Measurements from ENCODE around the gene OSBPL7. TPM values are rescaled to one million over a fixed set of nuclear protein-coding genes. Genes with fewer than 3 reads are reported as not detected.

Gene OSBPL7
- total RNA-seq, 6 experiments from 2014 or later = 0.62 to 2.2 (median 1.4) TPM

DNA sequence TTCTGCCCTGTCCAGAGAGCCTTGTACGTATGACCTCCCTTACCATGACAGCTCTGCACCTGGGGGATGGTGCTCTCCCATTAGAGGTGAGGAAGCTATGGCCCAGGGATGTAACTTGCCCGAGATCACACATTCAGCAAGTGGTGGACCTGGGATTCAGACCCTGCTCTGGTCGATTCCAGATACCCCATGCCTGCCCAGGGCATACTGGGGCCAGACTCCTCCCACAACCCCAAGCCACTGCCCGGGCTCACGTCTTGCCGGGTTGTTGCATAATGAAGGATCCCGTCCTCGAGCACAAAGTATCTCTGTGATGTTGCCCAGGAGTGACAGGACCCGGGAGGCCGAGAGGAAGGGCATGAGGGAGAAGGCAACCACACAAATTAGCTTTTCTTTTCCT lies 2.1 kb downstream of the OSBPL7 start:
- no peak overlapping the region for H3K27ac ChIP-seq
- 80% methylated on average over 5 of the region's 10 CpGs for WGBS (ENCODE audit: insufficient coverage, low coverage, low lambda C conversion rate, missing lambda C conversion rate)
- DNase-seq = no peak

GRCh38 chr17:47818002-47818695 lies 3.4 kb downstream of the OSBPL7 start:
- 54% methylated on average over 5 of the region's 11 CpGs for WGBS (ENCODE audit: insufficient coverage, low coverage, low lambda C conversion rate, missing lambda C conversion rate)
- H3K4me1 ChIP-seq = no peaks in the 10 kb centered on the region
- H3K36me3 ChIP-seq = no peaks in the 10 kb centered on the region
- no peak overlapping the region for H3K4me3 ChIP-seq
- ATAC-seq (no peak), DNase-seq (no peak)
- no peaks in the 10 kb centered on the region for H3K9me3 ChIP-seq
- intact Hi-C loops (cut with DNase I) = no loop called here
- no peak overlapping the region for H3K27ac ChIP-seq
- TF ChIP-seq, protein P1, sequence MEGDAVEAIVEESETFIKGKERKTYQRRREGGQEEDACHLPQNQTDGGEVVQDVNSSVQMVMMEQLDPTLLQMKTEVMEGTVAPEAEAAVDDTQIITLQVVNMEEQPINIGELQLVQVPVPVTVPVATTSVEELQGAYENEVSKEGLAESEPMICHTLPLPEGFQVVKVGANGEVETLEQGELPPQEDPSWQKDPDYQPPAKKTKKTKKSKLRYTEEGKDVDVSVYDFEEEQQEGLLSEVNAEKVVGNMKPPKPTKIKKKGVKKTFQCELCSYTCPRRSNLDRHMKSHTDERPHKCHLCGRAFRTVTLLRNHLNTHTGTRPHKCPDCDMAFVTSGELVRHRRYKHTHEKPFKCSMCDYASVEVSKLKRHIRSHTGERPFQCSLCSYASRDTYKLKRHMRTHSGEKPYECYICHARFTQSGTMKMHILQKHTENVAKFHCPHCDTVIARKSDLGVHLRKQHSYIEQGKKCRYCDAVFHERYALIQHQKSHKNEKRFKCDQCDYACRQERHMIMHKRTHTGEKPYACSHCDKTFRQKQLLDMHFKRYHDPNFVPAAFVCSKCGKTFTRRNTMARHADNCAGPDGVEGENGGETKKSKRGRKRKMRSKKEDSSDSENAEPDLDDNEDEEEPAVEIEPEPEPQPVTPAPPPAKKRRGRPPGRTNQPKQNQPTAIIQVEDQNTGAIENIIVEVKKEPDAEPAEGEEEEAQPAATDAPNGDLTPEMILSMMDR (IDR thresholded peaks at IDR 0.05) = no peak
- no peak for TF ChIP-seq POLR2A (IDR thresholded peaks at IDR 0.05)
- H3K27me3 ChIP-seq = no peaks in the 10 kb centered on the region

More for the DNA sequence above, 2.1 kb downstream of the OSBPL7 start:
- Histone ChIP-seq H3K4me3 (no peak overlapping the region), H3K27me3 (no peaks in the 10 kb centered on the region), H3K36me3 (peaks cover 0 to 11% (median 4%) of the 10 kb centered on the region in 4 donors), H3K9me3 (no peaks in the 10 kb centered on the region), H3K4me1 (no peaks in the 10 kb centered on the region)
- ATAC-seq = no peak
- intact Hi-C loops (cut with DNase I) = no loop called here
- TF ChIP-seq, protein P1 (IDR thresholded peaks at IDR 0.05) = no peak
- TF ChIP-seq POLR2A (IDR thresholded peaks at IDR 0.05) = no peak

DNA sequence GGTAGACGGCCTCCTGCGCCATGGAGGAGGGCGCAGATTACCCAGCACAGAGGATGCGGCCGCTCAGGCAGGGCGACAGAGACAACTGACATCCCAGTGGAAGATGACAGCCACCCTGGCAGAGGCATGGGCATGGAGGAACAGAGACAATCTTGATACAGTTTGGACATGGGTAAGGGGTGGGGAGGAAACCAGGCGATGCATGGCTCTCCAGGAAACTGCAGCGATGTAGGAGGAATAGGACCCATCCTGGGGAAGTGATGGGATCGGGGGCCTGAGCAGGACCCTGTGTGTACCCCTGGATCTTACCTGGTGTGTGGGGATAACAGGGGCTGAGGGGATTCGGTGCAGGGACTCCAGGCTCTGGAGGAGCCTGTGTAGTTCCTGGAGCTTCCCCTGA lies 4.6 kb downstream of the OSBPL7 start:
- Histone ChIP-seq H3K27me3 (no peaks in the 10 kb centered on the region), H3K4me1 (no peaks in the 10 kb centered on the region), H3K36me3 (no peaks in the 10 kb centered on the region), H3K27ac (no peak overlapping the region), H3K4me3 (no peak overlapping the region), H3K9me3 (no peaks in the 10 kb centered on the region)
- 91% methylated on average over 9 of the region's 10 CpGs for WGBS (ENCODE audit: insufficient coverage, low coverage, low lambda C conversion rate, missing lambda C conversion rate)
- ATAC-seq = no peak
- no peak for TF ChIP-seq POLR2A (IDR thresholded peaks at IDR 0.05)
- TF ChIP-seq, protein P1 (IDR thresholded peaks at IDR 0.05) = no peak
- DNase-seq = peak in 1 of 3 donors; percentile 4
- intact Hi-C loops (cut with DNase I) = no loop called here

GRCh38 chr17:47816111-47816735 lies 5.4 kb downstream of the OSBPL7 start:
- H3K4me1 ChIP-seq = no peaks in the 10 kb centered on the region
- WGBS (ENCODE audit: insufficient coverage, low coverage, low lambda C conversion rate, missing lambda C conversion rate) = 100% methylated on average over 1 of the region's 21 CpGs

More at GRCh38 chr17:47816111-47816735, 5.4 kb downstream of the OSBPL7 start:
- H3K9me3 ChIP-seq = no peaks in the 10 kb centered on the region
- intact Hi-C loops (cut with DNase I) = no loop called here
- no peaks in the 10 kb centered on the region for H3K36me3 ChIP-seq
- ATAC-seq (no peak), DNase-seq (no peak)
- H3K27me3 ChIP-seq = no peaks in the 10 kb centered on the region
- H3K27ac ChIP-seq = no peak overlapping the region
- TF ChIP-seq, protein P1 (IDR thresholded peaks at IDR 0.05) = no peak
- H3K4me3 ChIP-seq = no peak overlapping the region
